MM.1S (cell line): Measurements from ENCODE around the gene BCR.

ENCODE experiments used
- DNase-seq: peaks from one replicate; pipeline ENCODE4 v3.0.0-alpha.2; 2015
- H2AFZ ChIP-seq: fragments of 300-600 bp; sonication (generic); 2 replicates; pipeline ENCODE4 v1.6.0; 2016; ENCODE audit warnings: antibody characterized with exemption, low read length
- H3F3A ChIP-seq: fragments of 300-600 bp; sonication (generic); 2 replicates; pipeline ENCODE4 v1.6.1; 2016; ENCODE audit warnings: mild to moderate bottlenecking, antibody characterized with exemption, low read length, moderate library complexity, mixed read lengths; ENCODE audit not compliant: insufficient read depth
- H3K27ac ChIP-seq: fragments of 300-600 bp; sonication (generic); 2 replicates; pipeline ENCODE4 v1.5.1; 2016; ENCODE audit warnings: mild to moderate bottlenecking, low read length
- H3K27me3 ChIP-seq: fragments of 300-600 bp; sonication (generic); replicated peaks from 2 replicates; pipeline ENCODE4 v1.6.0; 2016; ENCODE audit warnings: low read length; ENCODE audit not compliant: insufficient read depth
- H3K36me3 ChIP-seq: fragments of 300-600 bp; sonication (generic); replicated peaks from 2 replicates; pipeline ENCODE4 v1.6.1; 2016; ENCODE audit warnings: mild to moderate bottlenecking, low read length, mixed read lengths; ENCODE audit not compliant: insufficient read depth
- H3K4me1 ChIP-seq: fragments of 300-600 bp; sonication (generic); 2 replicates; pipeline ENCODE4 v1.6.1; 2016; ENCODE audit warnings: low read length, mixed read lengths
- H3K4me2 ChIP-seq: fragments of 300-600 bp; sonication (generic); 2 replicates; pipeline ENCODE4 v1.6.0; 2016; ENCODE audit warnings: low read depth, low read length
- H3K4me3 ChIP-seq: fragments of 300-600 bp; sonication (generic); 2 replicates; pipeline ENCODE4 v1.5.1; 2016; ENCODE audit warnings: low read length, mixed read lengths
- H3K79me2 ChIP-seq: fragments of 300-600 bp; sonication (generic); 2 replicates; pipeline ENCODE4 v1.6.1; 2016; ENCODE audit warnings: mixed run types, low read length, mixed read lengths
- H3K9ac ChIP-seq: fragments of 300-600 bp; sonication (generic); 2 replicates; pipeline ENCODE4 v1.6.1; 2016; ENCODE audit warnings: low read length, mixed read lengths
- H3K9me2 ChIP-seq: fragments of 300-600 bp; sonication (generic); replicated peaks from 2 replicates; pipeline ENCODE4 v1.6.1; 2016; ENCODE audit warnings: mild to moderate bottlenecking, low read length, mixed read lengths; ENCODE audit not compliant: insufficient read depth
- H3K9me3 ChIP-seq: fragments of 300-600 bp; sonication (generic); replicated peaks from 2 replicates; pipeline ENCODE4 v1.6.1; 2016; ENCODE audit warnings: mild to moderate bottlenecking, low read length, mixed read lengths; ENCODE audit not compliant: insufficient read depth
- H4K20me1 ChIP-seq: fragments of 300-600 bp; sonication (generic); 2 replicates; pipeline ENCODE4 v1.6.1; 2016; ENCODE audit warnings: mild to moderate bottlenecking, low read length, moderate library complexity, mixed read lengths; ENCODE audit not compliant: insufficient read depth
- CTCF ChIP-seq: fragments of 300-600 bp; sonication (generic); IDR thresholded peaks from 2 replicates; pipeline ENCODE4 v1.5.1; 2016; ENCODE audit warnings: antibody characterized with exemption, low read length, mixed read lengths
- EZH2 ChIP-seq: fragments of 300-600 bp; sonication (generic); optimal IDR thresholded peaks from 2 replicates; pipeline ENCODE3; 2017; ENCODE audit warnings: low read depth, mild to moderate bottlenecking, antibody characterized with exemption, low read length, mixed read lengths
- EZH2phosphoT487 ChIP-seq: fragments of 300-600 bp; sonication (generic); IDR thresholded peaks from 2 replicates; pipeline ENCODE4 v1.6.1; 2018; ENCODE audit warnings: antibody characterized with exemption, low read length

The BCR gene

GRCh38 chr22:23157560-23158515 lies 22.5 kb upstream of the BCR start:
- H3K9ac ChIP-seq = peak overlapping the region; percentile 99
- peak overlapping the region; percentile 95 for H3K4me3 ChIP-seq
- peaks cover 24% of the 10 kb centered on the region for H3F3A ChIP-seq
- H3K27me3 ChIP-seq = no peaks in the 10 kb centered on the region
- H2AFZ ChIP-seq = no peak overlapping the region
- H3K27ac ChIP-seq = peak overlapping the region; percentile 98
- H4K20me1 ChIP-seq = no peaks in the 10 kb centered on the region
- H3K4me1 ChIP-seq = peaks cover 20% of the 10 kb centered on the region
- H3K9me2 ChIP-seq = no peaks in the 10 kb centered on the region
- H3K79me2 ChIP-seq = peaks cover 39% of the 10 kb centered on the region
- peak; percentile 44 for DNase-seq
- H3K4me2 ChIP-seq = peak overlapping the region; percentile 95
- TF ChIP-seq EZH2phosphoT487 (no peak), EZH2 (no peak), CTCF (no peak)
- no peaks in the 10 kb centered on the region for H3K9me3 ChIP-seq
- H3K36me3 ChIP-seq = peaks cover 7% of the 10 kb centered on the region; the same call in 1 of the 2 replicates

DNA sequence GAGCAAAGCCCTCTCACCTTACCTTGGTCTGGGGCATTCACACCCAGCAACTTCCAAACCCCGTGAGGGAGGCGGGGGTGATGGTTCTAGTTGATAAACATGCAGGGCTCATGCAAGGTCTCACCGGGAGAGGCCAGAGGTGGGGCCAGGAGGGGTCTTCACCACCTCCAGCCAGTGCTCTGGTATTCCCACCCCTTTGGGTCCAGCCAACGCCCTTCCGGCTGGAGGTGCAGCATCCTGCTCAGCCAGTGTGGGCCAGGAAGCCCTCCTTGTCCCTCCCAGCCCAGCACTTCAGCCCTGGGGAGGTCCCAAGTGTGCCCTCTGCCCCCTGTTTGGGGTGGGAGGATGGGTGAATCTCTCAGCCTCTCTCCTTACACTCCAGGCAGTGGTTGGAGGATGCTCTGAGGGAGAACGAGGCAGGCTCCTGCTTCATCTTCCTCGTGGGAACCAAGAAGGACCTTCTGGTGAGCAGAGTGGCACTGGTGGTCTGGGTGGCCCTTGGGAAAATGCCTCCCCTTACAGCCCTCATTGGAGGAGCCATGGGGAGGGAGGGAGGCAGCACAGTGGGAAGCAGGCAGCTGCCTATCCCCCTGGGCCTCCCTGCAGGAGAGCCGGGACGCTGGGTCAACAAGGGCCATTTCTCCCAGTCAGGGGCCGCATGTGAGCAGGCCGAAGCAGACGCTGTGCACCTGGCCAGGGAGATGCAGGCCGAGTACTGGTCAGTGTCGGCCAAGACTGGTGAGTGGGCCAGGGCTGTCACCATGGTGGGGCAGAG lies 21.6 kb upstream of the BCR start:
- Histone ChIP-seq H3K4me2 (peak overlapping the region; percentile 95), H3K4me1 (peaks cover 20% of the 10 kb centered on the region), H4K20me1 (no peaks in the 10 kb centered on the region), H3K27me3 (no peaks in the 10 kb centered on the region), H3K9me2 (no peaks in the 10 kb centered on the region), H3K36me3 (peaks cover 7% of the 10 kb centered on the region; the same call in 1 of the 2 replicates), H3K79me2 (peaks cover 39% of the 10 kb centered on the region), H3K9me3 (no peaks in the 10 kb centered on the region), H3K27ac (peak overlapping the region; percentile 98; the same call in 1 of the 2 replicates), H3K4me3 (peak overlapping the region; percentile 95), H3F3A (peaks cover 24% of the 10 kb centered on the region), H2AFZ (no peak overlapping the region), H3K9ac (peak overlapping the region; percentile 99)
- DNase-seq = no peak
- TF ChIP-seq CTCF (no peak), EZH2 (no peak)

DNA sequence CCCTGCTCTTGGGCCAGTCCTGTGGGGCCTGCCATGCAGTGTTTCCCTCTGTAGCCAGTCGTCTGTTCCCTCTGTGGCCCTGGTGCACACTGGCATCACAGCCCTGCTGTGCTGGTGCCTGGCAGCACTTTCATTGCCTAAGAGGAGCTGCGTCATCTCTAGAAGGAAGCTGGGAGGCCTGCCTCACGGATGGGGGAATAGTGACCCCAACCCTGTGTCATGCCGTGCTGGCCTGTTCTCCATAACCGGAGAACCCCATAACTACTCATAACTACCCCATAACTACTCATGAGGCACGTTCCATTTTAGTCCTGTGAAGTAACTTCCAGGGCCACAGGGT lies 21.0 kb upstream of the BCR start:
- no peak for TF ChIP-seq EZH2phosphoT487
- no peak for TF ChIP-seq EZH2
- no peak for TF ChIP-seq CTCF
- H3K4me3 ChIP-seq = peak overlapping the region; percentile 95
- peaks cover 20% of the 10 kb centered on the region for H3K4me1 ChIP-seq
- no peaks in the 10 kb centered on the region for H4K20me1 ChIP-seq
- H3K9me2 ChIP-seq = no peaks in the 10 kb centered on the region
- peak overlapping the region; percentile 99; the same call in 1 of the 2 replicates for H3K9ac ChIP-seq
- peak overlapping the region; percentile 95 for H3K4me2 ChIP-seq
- peaks cover 39% of the 10 kb centered on the region for H3K79me2 ChIP-seq
- no peak overlapping the region for H2AFZ ChIP-seq
- peaks cover 7% of the 10 kb centered on the region; the same call in 1 of the 2 replicates for H3K36me3 ChIP-seq
- H3K27ac ChIP-seq = no peak overlapping the region
- no peaks in the 10 kb centered on the region for H3K9me3 ChIP-seq
- H3F3A ChIP-seq = peaks cover 24% of the 10 kb centered on the region
- H3K27me3 ChIP-seq = no peaks in the 10 kb centered on the region
- no peak for DNase-seq
